ENCODE results near the gene SMIM14. TPM values are rescaled to one million over a fixed set of nuclear protein-coding genes. Genes with fewer than 3 reads are reported as not detected.

Gene SMIM14
- total RNA-seq, 4 donors from 2014 or later: 6.9 to 15.3 (median 9.5) TPM

GRCh38 chr4:39668887-39669286, 30.2 kb upstream of the SMIM14 start:
- no peak for TF ChIP-seq CTCF (IDR thresholded peaks at IDR 0.05 in 4 of 5, conservative IDR thresholded peaks at IDR 0.05 in 1 of 5)
- TF ChIP-seq POLR2A (IDR thresholded peaks at IDR 0.05): no peak
- H3K27ac ChIP-seq: no peak overlapping the region
- intact Hi-C loops (cut with DNase I; ENCODE audit: low total_unique reads): no loop called here
- ATAC-seq: no peak
- no peaks in the 10 kb centered on the region for H3K4me1 ChIP-seq
- H3K27me3 ChIP-seq: no peaks in the 10 kb centered on the region
- in situ Hi-C loops (cut with MboI; ENCODE audit: low sequenced_read_pairs in 4 of 4): no loop called here
- H3K9me3 ChIP-seq: no peaks in the 10 kb centered on the region
- no peak overlapping the region for H3K4me3 ChIP-seq
- DNase-seq: no peak
- no peaks in the 10 kb centered on the region for H3K36me3 ChIP-seq

DNA sequence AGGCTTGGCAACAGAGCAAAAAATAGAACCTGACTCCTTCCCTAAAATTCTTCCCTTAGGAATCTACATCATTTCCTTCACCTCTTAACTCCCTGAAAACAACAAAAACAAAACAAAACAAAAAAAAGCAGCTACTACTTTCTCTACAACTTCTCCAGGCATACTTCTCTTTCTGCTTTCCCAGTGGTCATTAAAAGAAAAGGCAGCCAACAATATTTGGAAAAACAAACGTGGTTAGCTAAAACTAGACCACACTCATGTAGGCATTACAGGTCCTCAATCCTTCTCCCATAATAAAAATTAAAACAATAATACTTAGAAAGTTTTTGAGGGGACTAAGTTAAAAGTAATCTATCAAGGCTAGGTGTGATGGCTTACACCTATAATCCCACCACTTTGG, 29.0 kb upstream of the SMIM14 start:
- no peaks in the 10 kb centered on the region for H3K9me3 ChIP-seq
- H3K27ac ChIP-seq: no peak overlapping the region
- no peaks in the 10 kb centered on the region for H3K36me3 ChIP-seq
- H3K27me3 ChIP-seq: no peaks in the 10 kb centered on the region
- no peaks in the 10 kb centered on the region for H3K4me1 ChIP-seq
- ATAC-seq (no peak), DNase-seq (no peak)
- in situ Hi-C loops (cut with MboI; ENCODE audit: low sequenced_read_pairs in 4 of 4): no loop called here
- TF ChIP-seq POLR2A (IDR thresholded peaks at IDR 0.05): no peak
- no peak for TF ChIP-seq CTCF (IDR thresholded peaks at IDR 0.05 in 4 of 5, conservative IDR thresholded peaks at IDR 0.05 in 1 of 5)
- intact Hi-C loops (cut with DNase I; ENCODE audit: low total_unique reads): no loop called here
- no peak overlapping the region for H3K4me3 ChIP-seq

DNA sequence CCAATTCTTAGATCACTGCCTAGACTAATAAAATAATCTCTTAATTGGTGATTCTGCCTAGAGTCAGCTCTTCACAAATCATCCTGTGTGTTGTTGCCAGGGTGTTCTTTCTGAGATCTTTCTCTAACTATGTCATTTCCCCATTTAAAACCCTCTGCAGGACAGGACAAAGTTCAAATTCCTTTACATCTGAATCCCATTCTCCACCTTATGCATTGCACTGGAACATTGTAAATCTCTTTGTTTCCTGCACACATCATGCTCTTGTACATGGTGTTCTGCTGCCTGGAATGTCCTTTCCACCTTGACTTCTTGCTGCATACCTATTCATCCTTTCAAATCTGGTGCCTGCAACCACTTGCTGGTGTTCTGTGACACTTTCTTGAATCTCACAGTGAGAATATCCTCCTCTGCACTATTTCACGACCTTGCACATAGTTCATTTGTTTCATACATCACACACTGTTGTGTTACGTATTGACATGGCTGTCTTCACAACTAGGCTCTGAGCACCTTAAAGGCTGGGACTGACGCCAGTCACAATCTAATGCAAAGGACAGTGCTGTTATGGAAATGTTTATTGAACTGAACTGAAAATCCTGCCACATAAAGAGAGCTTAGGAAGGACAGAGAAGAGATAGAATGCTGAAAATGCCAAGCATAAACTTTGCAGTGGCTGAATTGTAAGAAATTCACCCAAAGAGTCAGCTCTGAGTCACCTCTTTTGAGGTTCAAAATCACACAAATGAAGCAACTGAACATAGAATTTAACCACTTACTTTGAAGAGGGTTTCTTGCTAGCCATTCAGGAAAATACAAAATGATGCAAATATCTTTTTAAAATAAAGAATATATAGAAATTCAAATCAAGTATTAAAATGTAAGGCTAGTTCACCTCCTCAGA, 26.4 kb upstream of the SMIM14 start:
- H3K9me3 ChIP-seq: no peaks in the 10 kb centered on the region
- H3K4me3 ChIP-seq: no peak overlapping the region
- no peaks in the 10 kb centered on the region for H3K27me3 ChIP-seq
- H3K36me3 ChIP-seq: no peaks in the 10 kb centered on the region
- H3K4me1 ChIP-seq: no peaks in the 10 kb centered on the region
- H3K27ac ChIP-seq: no peak overlapping the region
- TF ChIP-seq CTCF (IDR thresholded peaks at IDR 0.05 in 4 of 5, conservative IDR thresholded peaks at IDR 0.05 in 1 of 5) (no peak), POLR2A (IDR thresholded peaks at IDR 0.05) (no peak)
- in situ Hi-C loops (cut with MboI; ENCODE audit: low sequenced_read_pairs in 4 of 4): no loop called here
- intact Hi-C loops (cut with DNase I; ENCODE audit: low total_unique reads): no loop called here
- DNase-seq: no peak
- no peak for ATAC-seq

- no peak for TF ChIP-seq POLR2A (IDR thresholded peaks at IDR 0.05)
- in situ Hi-C loops (cut with MboI; ENCODE audit: low sequenced_read_pairs in 4 of 4) (no loop called here), intact Hi-C loops (cut with DNase I; ENCODE audit: low total_unique reads) (no loop called here)
- Histone ChIP-seq H3K4me3 (no peak overlapping the region), H3K9me3 (no peaks in the 10 kb centered on the region), H3K4me1 (no peaks in the 10 kb centered on the region), H3K27ac (no peak overlapping the region), H3K27me3 (no peaks in the 10 kb centered on the region), H3K36me3 (no peaks in the 10 kb centered on the region)
- ATAC-seq (no peak), DNase-seq (no peak)
Measured at GRCh38 chr4:39662683-39663082, 24.0 kb upstream of the SMIM14 start.

GRCh38 chr4:39660757-39661156, 22.1 kb upstream of the SMIM14 start:
- Histone ChIP-seq H3K4me3 (no peak overlapping the region), H3K4me1 (no peaks in the 10 kb centered on the region), H3K36me3 (no peaks in the 10 kb centered on the region), H3K9me3 (no peaks in the 10 kb centered on the region), H3K27ac (no peak overlapping the region), H3K27me3 (no peaks in the 10 kb centered on the region)
- in situ Hi-C loops (cut with MboI; ENCODE audit: low sequenced_read_pairs in 4 of 4): no loop called here
- DNase-seq (no peak), ATAC-seq (no peak)
- intact Hi-C loops (cut with DNase I; ENCODE audit: low total_unique reads): no loop called here
- TF ChIP-seq POLR2A (IDR thresholded peaks at IDR 0.05) (no peak), CTCF (IDR thresholded peaks at IDR 0.05 in 4 of 5, conservative IDR thresholded peaks at IDR 0.05 in 1 of 5) (no peak)

Data from gastrocnemius medialis (tissue), 4 donors.